Thymus (tissue), 11 donors: Measurements from ENCODE around the gene ARHGAP19. TPM values are rescaled to one million over a fixed set of nuclear protein-coding genes. Genes with fewer than 3 reads are reported as not detected.

Source experiments
- DNase-seq, 9 donors: peaks; one replicate each; pipeline ENCODE4 v3.0.0-alpha.2; 2013; ENCODE audit warnings: low spot score in 9 of 9, low read depth in 6 of 9, missing footprints in 1 of 9
- H3K27ac ChIP-seq, 2 donors: one replicate each; pipeline ENCODE4 v1.5.1; 2013; ENCODE audit warnings: control low read depth in 1 of 2, low read depth in 1 of 2, low read length in 1 of 2, mild to moderate bottlenecking in 1 of 2, moderate library complexity in 1 of 2
- H3K27me3 ChIP-seq, 2 donors: one replicate each; pipeline ENCODE4 v1.5.1; 2013; ENCODE audit warnings: low read length in 1 of 2; ENCODE audit not compliant: control insufficient read depth in 2 of 2, insufficient read depth in 1 of 2
- H3K36me3 ChIP-seq, 2 donors: one replicate each; pipeline ENCODE4 v1.5.1; 2013; ENCODE audit warnings: low read length in 1 of 2, mild to moderate bottlenecking in 1 of 2, moderate library complexity in 1 of 2; ENCODE audit not compliant: control insufficient read depth in 2 of 2, insufficient read depth in 2 of 2
- H3K4me1 ChIP-seq, 2 donors: one replicate each; pipeline ENCODE4 v1.5.1; 2013; ENCODE audit warnings: low read length in 2 of 2; ENCODE audit not compliant: control insufficient read depth in 2 of 2, insufficient read depth in 2 of 2
- H3K4me3 ChIP-seq, 2 donors: one replicate each; pipeline ENCODE4 v1.5.1; 2013; ENCODE audit warnings: low read length in 2 of 2, control low read depth in 1 of 2, mild to moderate bottlenecking in 1 of 2
- H3K9me3 ChIP-seq, 2 donors: one replicate each; pipeline ENCODE4 v1.5.1; 2013; ENCODE audit warnings: low read length in 1 of 2, mild to moderate bottlenecking in 1 of 2; ENCODE audit not compliant: control insufficient read depth in 2 of 2, insufficient read depth in 1 of 2
- WGBS: extraction: QIAGEN DNeasy Blood & Tissue Kit; methylation state at CpG from one replicate; pipeline ENCODE4 v1.1.7; 2013; 5-methylcytosine and 5-hydroxymethylcytosine counted together
- polyA plus RNA-seq: library from polyadenylated mRNA; stranded (reverse); fragments of 200-250 nt; gene quantifications from one replicate; pipeline ENCODE4 v1.2.3, GENCODE V29; 2013
- total RNA-seq: library from RNA; stranded (reverse); fragments of 120-200 nt; gene quantifications from one replicate; pipeline ENCODE4 v1.2.4, GENCODE V29; 2013
- donor health status: healthy.

Gene ARHGAP19
- total and polyA plus RNA-seq, 2 donors: 5.8 to 18.2 TPM

GRCh38 chr10:97203220-97203619 is 89.2 kb downstream of the ARHGAP19 start:
- H3K27me3 ChIP-seq: peaks cover 2 to 6% of the 10 kb centered on the region in 2 donors
- no peak for DNase-seq
- no peak overlapping the region for H3K27ac ChIP-seq
- H3K4me1 ChIP-seq: peaks cover 0 to 36% of the 10 kb centered on the region in 2 donors
- H3K36me3 ChIP-seq: no peaks in the 10 kb centered on the region
- 96% methylated on average over 7 of the region's 7 CpGs for WGBS
- H3K9me3 ChIP-seq: peaks cover 0 to 9% of the 10 kb centered on the region in 2 donors
- no peak overlapping the region for H3K4me3 ChIP-seq

- no peak overlapping the region for H3K4me3 ChIP-seq
- WGBS: 34% methylated on average over 6 of the region's 6 CpGs
- peaks cover 5 to 40% of the 10 kb centered on the region in 2 donors for H3K4me1 ChIP-seq
- peaks cover 2 to 12% of the 10 kb centered on the region in 2 donors for H3K27me3 ChIP-seq
- DNase-seq: no peak
- H3K36me3 ChIP-seq: no peaks in the 10 kb centered on the region
- H3K27ac ChIP-seq: no peak overlapping the region
- H3K9me3 ChIP-seq: peaks cover 0 to 9% of the 10 kb centered on the region in 2 donors
Measured at GRCh38 chr10:97200616-97201015, 91.8 kb downstream of the ARHGAP19 start.

GRCh38 chr10:97199152-97199551 is 93.3 kb downstream of the ARHGAP19 start:
- Histone ChIP-seq H3K4me1 (peaks cover 6 to 43% of the 10 kb centered on the region in 2 donors), H3K36me3 (no peaks in the 10 kb centered on the region), H3K4me3 (no peak overlapping the region), H3K27me3 (peaks cover 2 to 17% of the 10 kb centered on the region in 2 donors), H3K9me3 (peaks cover 0 to 9% of the 10 kb centered on the region in 2 donors), H3K27ac (no peak overlapping the region)
- 9% methylated on average over 3 of the region's 3 CpGs for WGBS
- DNase-seq: no peak

DNA sequence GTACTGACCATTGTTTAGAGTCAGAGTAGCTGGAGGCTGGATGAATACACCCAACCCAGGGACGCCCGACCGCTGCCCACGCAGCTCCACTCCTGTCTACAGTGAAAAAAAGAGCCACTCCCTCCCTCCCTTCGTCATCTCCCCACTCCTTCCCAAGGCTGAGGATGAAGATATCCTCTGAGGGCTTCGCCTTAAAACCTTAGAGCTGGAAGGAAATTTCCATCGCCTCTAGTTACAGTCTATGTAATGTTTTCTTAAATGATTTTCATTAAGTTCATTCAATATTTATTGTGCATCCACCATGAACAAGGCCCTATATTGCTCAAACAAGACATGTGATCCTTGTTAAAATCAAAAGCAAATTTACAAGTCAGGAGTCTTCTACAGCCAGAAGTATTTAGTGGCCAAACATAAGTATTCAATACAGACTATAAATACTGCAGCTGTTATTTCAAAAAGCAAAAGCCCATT is 95.4 kb downstream of the ARHGAP19 start:
- DNase-seq: no peak
- WGBS: 88% methylated on average over 7 of the region's 7 CpGs
- peaks cover 2 to 20% of the 10 kb centered on the region in 2 donors for H3K27me3 ChIP-seq
- H3K4me1 ChIP-seq: peaks cover 6 to 45% of the 10 kb centered on the region in 2 donors
- no peak overlapping the region for H3K27ac ChIP-seq
- peaks cover 0 to 3% of the 10 kb centered on the region in 2 donors for H3K9me3 ChIP-seq
- H3K4me3 ChIP-seq: no peak overlapping the region
- H3K36me3 ChIP-seq: no peaks in the 10 kb centered on the region

GRCh38 chr10:97196223-97197029 is 96.0 kb downstream of the ARHGAP19 start:
- Histone ChIP-seq H3K27ac (peak overlapping the region in 1 of 2 donors; percentile 61), H3K4me1 (peaks cover 6 to 44% of the 10 kb centered on the region in 2 donors), H3K9me3 (peaks cover 0 to 3% of the 10 kb centered on the region in 2 donors), H3K36me3 (no peaks in the 10 kb centered on the region), H3K4me3 (peak overlapping the region; percentile 49 to 56), H3K27me3 (peaks cover 2 to 20% of the 10 kb centered on the region in 2 donors)
- 4% methylated on average over 56 of the region's 56 CpGs for WGBS
- DNase-seq: peak in 8 of 9 donors; percentile 67 to 90 (median 78)

- peaks cover 0 to 3% of the 10 kb centered on the region in 2 donors for H3K9me3 ChIP-seq
- WGBS: 25% methylated on average over 11 of the region's 11 CpGs
- peaks cover 6 to 42% of the 10 kb centered on the region in 2 donors for H3K4me1 ChIP-seq
- H3K27ac ChIP-seq: peak overlapping the region in 1 of 2 donors; percentile 61
- H3K36me3 ChIP-seq: no peaks in the 10 kb centered on the region
- H3K27me3 ChIP-seq: peaks cover 2 to 20% of the 10 kb centered on the region in 2 donors
- peak overlapping the region; percentile 49 to 56 for H3K4me3 ChIP-seq
- DNase-seq: peak in 3 of 9 donors; percentile 27 to 51 (median 37)
Measured at GRCh38 chr10:97195706-97196222, 96.7 kb downstream of the ARHGAP19 start.

- no peak overlapping the region for H3K27ac ChIP-seq
- 90% methylated on average over 5 of the region's 5 CpGs for WGBS
- H3K27me3 ChIP-seq: peaks cover 0 to 23% of the 10 kb centered on the region in 2 donors
Measured at GRCh38 chr10:97192952-97193435, 99.4 kb downstream of the ARHGAP19 start.

DNA sequence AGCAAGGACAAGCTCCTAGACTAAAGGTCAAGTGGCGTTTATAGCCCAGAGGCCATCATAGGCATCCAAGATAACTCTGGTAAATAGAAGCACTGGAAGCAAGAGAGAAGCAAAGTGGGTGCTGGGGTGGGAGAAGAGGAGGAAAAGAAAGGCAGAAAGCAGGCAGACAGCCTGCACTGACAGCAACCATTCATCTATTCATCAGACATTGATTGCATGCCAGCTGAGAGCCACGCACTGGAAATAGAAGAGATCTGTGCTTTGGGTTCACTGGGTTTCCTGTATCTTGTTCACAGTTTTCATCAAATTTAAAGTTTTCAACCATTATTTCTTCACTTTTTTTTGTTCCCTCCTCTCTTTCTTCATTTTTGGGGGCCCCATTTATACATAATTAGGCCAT is 102.0 kb downstream of the ARHGAP19 start:
- H3K36me3 ChIP-seq: no peaks in the 10 kb centered on the region
- DNase-seq: no peak
- H3K4me3 ChIP-seq: no peak overlapping the region
- peaks cover 0 to 4% of the 10 kb centered on the region in 2 donors for H3K9me3 ChIP-seq
- no peak overlapping the region for H3K27ac ChIP-seq
- 98% methylated on average over 2 of the region's 2 CpGs for WGBS
- H3K27me3 ChIP-seq: peaks cover 4 to 35% of the 10 kb centered on the region in 2 donors
- H3K4me1 ChIP-seq: peaks cover 7 to 55% of the 10 kb centered on the region in 2 donors

More at GRCh38 chr10:97192952-97193435, 99.4 kb downstream of the ARHGAP19 start:
- no peak for DNase-seq
- peaks cover 6 to 50% of the 10 kb centered on the region in 2 donors for H3K4me1 ChIP-seq
- no peaks in the 10 kb centered on the region for H3K36me3 ChIP-seq
- H3K9me3 ChIP-seq: peaks cover 0 to under 1% of the 10 kb centered on the region in 2 donors
- no peak overlapping the region for H3K4me3 ChIP-seq

DNA sequence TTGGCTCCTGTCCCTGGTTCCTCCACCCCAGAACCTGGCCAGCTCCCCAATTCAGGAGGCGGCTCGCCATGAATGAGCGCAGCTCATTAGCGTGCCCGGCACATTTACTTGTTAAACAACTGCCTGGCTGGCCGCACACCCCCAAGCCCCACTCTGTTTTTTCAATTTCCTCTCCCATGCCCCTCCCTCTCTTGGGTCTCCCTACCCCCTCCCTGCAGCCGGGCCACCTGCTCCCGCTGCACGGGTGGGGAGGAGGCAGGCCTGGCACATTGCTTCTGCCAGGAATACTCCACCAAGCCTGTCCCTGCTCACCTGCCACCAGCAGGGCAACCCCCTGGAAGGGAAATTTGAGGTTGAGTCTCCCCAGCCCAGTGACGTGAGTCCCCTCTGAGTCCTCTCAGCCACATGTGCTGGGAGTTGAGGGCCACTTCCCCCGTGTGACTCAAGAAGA is 104.2 kb downstream of the ARHGAP19 start:
- WGBS: 20% methylated on average over 11 of the region's 11 CpGs

More for the DNA sequence above, 104.2 kb downstream of the ARHGAP19 start:
- Histone ChIP-seq H3K36me3 (no peaks in the 10 kb centered on the region), H3K27ac (peak overlapping the region in 1 of 2 donors; percentile 92), H3K4me3 (peak overlapping the region in 1 of 2 donors; percentile 15), H3K4me1 (peaks cover 13 to 74% of the 10 kb centered on the region in 2 donors), H3K9me3 (peaks cover 0 to 4% of the 10 kb centered on the region in 2 donors), H3K27me3 (peaks cover 12 to 49% of the 10 kb centered on the region in 2 donors)
- peak in 2 of 9 donors; percentile 56 to 63 for DNase-seq
